Stimulated activated naive CD8-positive, alpha-beta T cell treated with anti-CD3 and anti-CD28 coated beads, Interleukin-15, Interleukin-2, amounts not matched to agents 100 U/mL and 50 U/mL, for 24 hours (primary cell): ENCODE data around the gene MGAT1.
"Not testable (repeated sequence)": the region's sequence is repeated elsewhere in the genome, so short reads cannot be mapped to it uniquely, and the experiment has no call there.

Experiments
- ATAC-seq: fragments of 150-1000 bp; cut with Tn5 transposase; one replicate; pipeline ENCODE4 v1.10.0; 2021
- DNase-seq: peaks from one replicate; pipeline ENCODE4 v3.0.0; 2021

The MGAT1 gene

DNA sequence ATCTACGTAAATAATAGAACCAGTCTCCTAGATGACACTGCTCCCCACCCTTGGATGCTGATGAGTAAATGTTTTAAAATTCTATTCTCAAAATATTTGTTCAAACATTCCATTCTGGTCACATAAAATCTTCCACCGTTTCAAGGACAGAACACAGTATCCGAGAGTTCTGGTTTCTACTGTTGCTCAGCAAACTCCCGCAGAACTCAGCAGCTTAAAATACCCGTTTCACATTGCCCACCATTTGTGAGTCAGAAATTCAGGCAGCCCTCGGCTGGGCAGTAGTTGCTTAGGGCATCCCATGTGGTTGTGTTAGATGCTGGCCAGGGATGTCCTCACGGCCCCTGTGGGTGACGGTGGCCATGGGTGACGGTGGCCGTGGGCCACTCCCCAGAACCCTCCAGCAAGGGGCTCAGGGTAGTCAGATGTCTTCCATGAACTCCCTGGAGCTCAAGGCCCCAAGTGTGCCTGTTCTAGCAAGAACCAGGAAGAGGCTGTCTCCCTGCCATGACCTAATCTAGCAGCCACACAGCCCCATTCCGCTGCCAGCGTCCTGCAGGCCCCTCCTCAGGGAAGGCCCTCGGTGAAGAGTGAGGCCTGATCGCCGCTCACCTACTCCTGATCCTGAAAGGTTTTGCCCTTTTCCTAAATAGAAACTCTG, 17.4 kb downstream of the MGAT1 start:
- ATAC-seq = no peak
- DNase-seq = no peak

DNA sequence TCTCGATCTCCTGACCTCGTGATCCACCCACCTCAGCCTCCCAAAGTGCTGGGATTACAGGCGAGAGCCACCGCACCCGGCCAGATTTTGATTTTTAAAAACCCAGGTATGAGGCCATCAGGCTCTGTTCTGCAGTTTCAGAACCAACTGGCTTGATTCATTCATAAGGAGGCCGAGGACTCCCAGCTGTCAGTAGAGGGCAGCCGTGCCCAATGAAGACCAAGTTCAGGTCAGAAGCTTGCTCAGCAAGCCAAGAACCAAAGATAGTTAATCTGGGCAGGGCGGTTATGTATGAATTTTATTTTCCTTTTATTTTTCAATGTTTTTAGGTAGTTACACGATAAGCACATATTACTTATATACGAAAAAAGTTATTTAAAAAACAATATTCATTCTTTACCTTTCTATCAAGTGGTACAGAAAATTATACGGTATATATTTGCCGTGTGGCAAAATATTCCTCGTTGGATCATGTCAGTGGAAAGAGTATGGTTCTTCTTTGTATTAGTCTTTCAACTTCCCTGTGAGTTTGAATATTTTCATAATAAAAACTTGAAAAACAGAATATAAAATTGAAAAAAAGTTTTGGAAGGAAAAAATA, 18.0 kb downstream of the MGAT1 start:
- peak; percentile 48 for ATAC-seq
- peak; percentile 71 for DNase-seq

DNA sequence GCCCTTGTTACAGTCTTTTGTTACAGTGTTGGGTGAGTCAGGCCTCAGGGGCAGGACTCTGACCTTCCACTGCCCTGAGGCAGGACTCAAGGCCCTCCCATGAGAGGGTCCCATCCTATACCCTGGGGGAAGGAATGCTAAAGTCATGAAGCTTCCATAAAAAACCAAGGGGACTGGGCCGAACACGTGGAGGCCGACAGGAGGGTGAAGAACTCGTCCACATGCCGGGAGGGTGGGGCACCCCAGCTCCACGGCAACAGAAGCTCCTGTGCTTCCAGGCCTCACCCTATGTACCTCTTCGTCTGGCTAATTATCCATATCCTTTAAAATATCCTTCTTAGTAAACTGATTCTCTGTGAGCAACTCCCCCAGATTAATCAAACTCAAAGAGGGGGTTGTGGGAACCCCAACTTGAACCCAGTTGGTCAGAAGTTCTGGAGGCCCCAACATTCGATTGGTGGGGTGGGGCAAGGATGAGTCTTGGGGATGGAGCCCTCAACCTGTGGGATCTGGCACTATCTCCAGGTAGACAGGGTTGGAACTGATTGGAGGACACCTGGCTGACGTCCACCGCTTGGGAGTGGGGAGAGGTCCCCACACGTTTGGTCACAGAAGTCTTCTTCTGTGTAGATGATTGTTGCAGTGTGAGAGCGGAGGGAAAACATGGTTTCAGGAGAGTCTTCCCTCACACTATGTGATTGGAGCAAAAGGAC, 19.1 kb downstream of the MGAT1 start:
- DNase-seq = no peak
- ATAC-seq = no peak

GRCh38 chr5:180782748-180783147, 19.9 kb downstream of the MGAT1 start:
- DNase-seq (no peak), ATAC-seq (no peak)

DNA sequence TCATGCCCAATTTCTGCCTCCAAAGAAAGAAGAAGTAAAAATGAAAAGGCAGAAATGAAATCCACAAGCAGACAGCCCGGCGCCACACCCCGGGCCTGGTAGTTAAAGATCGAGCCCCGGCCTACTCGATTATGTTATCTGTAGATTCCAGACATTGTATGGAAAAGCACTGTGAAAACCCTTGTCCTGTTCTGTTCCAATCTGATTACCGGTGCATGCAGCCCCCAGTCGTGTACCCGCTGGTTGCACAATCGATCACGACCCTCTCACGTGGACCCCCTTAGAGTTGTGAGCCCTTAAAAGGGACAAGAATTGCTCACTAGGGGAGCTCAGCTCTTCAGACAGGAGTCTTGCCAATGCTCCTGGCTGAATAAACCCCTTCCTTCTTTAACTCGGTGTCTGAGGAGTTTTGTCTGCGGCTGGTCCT, 20.7 kb downstream of the MGAT1 start:
- ATAC-seq, DNase-seq: not testable (repeated sequence)

DNA sequence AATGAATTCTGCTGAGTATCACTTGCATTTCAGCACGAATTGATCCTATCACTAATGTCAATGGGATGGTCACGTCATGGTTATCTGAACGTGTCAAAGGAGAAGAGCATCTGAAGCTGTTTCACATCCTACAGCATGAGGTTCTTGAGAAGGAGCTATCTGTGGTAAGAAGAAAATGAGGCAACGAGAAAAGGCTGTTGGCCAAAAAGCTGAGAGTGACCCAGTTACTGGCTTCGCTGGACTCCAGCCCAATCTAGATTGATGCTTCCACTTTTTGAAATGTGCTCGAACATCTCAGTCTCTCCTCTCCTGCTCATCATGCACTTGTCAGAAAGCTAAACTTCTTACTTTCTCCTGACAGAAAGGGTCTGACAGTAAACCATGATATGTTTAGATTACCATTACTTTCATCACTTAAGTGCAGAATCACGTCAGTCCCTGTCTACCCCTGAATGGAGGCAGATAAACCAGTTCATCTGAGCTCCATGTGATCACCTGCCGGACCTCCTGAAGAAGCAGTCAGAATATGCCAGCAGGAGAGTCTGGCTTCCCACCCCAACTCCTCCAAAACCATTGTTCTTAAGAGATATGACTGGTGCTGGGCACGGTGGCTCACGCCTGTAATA, 22.5 kb downstream of the MGAT1 start:
- DNase-seq (no peak), ATAC-seq (no peak)

GRCh38 chr5:180777475-180777874, 25.1 kb downstream of the MGAT1 start:
- DNase-seq = no peak
- ATAC-seq = no peak

- DNase-seq = no peak
- ATAC-seq = no peak
These were observed 26.2 kb downstream of the MGAT1 start for GRCh38 chr5:180776376-180776775.

DNA sequence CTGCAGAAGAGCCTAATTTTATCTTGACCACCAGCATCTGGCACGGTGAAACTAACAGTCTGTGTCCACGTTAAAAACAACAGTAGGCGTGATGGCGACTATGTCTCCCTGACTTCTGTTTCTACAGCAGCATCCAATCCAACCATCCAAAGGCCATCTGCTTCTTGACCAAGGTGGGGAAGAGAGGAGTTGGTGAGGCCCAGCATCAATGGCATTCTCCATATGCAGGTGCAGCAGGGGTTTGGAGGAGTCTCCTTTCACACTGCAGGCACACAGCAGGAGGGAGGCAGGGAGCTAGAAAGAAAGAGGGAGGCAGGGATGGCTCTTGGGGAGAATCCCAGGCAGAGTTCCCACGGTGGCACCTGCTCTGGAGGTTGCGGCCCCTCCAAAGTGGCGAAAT, 27.0 kb downstream of the MGAT1 start:
- DNase-seq (no peak), ATAC-seq (no peak)

- DNase-seq (no peak), ATAC-seq (no peak)
These were observed 30.8 kb downstream of the MGAT1 start for GRCh38 chr5:180771839-180772238.

- DNase-seq (no peak), ATAC-seq (no peak)
These were observed 32.8 kb downstream of the MGAT1 start for GRCh38 chr5:180769821-180770220.

DNA sequence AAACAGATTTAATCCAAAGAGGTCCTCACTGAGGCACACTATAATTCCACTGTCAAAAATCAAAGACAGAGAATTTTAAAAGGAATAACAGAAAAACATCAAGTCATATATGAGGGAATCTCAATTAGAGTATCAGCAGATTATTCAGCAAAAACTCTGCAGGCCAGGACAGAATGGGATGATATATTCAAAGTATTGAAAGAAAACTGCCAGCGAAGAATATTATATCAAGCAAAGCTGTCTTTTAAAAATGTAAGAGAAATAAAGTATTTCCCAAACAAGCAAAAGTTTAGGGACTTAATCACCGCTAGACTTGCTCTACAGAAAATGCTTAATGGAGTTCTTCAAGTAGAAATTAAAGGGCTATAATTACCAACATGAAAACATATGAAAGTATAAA, 47.0 kb downstream of the MGAT1 start:
- no peak for DNase-seq
- ATAC-seq = no peak

GRCh38 chr5:180744253-180744652, 58.4 kb downstream of the MGAT1 start:
- ATAC-seq (no peak), DNase-seq (no peak)

DNA sequence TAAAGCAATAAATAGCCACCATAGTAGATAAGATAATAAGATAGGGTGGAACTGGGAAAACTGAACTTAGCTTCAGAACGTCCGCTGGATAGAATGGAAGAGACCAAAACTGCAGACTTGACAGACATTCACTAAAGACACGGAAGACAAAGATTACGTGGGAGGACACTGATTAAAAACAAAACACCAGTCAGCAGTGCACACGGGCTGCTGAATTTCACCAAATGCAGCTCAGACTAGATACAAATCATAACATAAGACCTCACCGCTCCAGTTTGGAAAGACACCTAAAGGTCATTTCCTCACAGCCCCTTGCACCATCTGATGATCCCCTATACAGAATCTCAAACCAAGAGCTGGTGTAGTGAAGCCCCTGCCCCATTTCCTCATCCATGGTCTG, 59.9 kb downstream of the MGAT1 start:
- DNase-seq = no peak
- no peak for ATAC-seq

DNA sequence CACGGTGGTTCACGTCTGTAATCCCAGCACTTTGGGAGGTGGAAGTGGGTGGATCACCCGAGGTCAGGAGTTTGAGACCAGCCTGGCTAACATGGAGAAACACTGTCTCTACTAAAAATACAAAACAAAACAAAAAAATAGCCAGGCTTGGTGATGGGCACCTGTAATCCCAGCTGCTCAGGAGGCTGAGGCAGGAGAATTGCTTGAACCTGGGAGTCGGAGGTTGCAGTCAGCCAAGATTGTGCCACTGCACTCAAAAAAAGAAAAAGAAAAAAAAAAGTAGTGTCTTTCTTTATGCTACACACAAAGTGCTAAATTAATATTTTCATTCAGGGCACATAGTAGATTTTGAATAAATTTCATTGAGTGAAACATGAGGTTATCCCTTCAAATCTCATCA, 61.7 kb downstream of the MGAT1 start:
- ATAC-seq, DNase-seq: not testable (repeated sequence)

DNA sequence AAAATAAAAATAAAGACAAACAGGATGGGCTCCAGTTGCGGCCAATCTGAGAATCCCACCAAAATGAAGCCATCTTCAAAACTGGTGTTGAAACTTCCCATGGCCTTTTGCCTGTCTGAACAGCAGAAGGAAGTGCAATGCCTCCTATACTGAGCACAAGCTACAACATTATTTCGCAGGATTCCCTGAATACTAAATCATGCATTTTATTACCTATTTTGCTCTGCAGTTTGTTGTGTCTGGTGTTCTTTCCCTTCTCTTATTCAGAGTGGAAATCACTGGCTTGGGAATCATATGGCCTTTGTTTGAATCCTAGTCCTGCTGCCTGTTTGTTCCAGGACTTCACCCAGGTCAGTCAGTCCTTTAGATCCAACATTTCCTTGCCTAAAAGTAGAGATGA, 62.6 kb downstream of the MGAT1 start, which contains the start of gene OR2Y1:
TSS of gene OR2Y1 (minus strand) at position 101 of the 400 bp plus-strand sequence. CDS start at position 101, 0 bp downstream.
- no peak for ATAC-seq
- no peak for DNase-seq

DNA sequence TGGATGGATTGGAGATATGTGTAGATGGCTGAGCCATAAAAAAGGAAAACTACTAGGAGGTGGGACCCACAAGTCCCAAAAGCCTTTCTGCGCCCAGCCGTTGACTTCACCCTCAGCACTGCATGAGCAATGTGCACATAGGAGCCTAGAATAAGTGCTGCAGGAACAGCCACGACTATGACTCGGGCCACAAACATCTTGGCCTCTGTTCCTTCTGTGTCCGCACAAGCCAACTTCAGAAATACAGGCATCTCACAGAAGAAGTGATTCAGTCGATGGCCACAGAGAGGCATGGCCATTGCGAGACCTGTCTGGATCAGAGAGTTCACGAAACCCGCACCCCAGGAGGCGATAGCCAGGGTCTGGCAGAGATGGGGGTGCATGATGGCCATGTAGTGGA, 63.3 kb downstream of the MGAT1 start:
- DNase-seq = no peak
- no peak for ATAC-seq

DNA sequence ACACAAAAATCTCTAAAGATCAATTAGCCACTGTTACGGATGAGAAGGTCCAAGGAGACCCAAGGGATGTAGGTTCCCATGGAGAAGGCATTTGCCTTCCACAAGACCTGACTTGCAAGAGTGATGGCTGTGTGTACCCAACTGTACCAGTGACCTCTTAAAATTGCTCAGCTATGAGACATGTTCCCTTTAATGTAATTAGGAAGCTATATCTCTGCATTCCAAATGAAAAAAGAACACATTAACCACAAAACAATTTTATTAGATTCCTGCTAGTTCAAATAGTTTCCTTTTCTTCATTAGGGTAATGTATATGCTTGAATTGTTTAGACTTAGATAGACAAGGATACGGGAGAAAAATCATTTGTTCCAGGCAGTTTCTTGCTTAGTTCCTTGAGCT, 66.1 kb downstream of the MGAT1 start:
- ATAC-seq (no peak), DNase-seq (no peak)
